GM12872 (cell line): ENCODE data around the gene LDAH.
A peak's percentile ranks its signal among the peaks of the same experiment; 100 is the strongest.

Source experiments
- CTCF ChIP-seq: IDR thresholded peaks from 3 replicates; pipeline ENCODE4 v1.5.1; 2011; ENCODE audit warnings: low read depth, mild to moderate bottlenecking, low read length, moderate library complexity; ENCODE audit not compliant: insufficient read depth

The LDAH gene

DNA sequence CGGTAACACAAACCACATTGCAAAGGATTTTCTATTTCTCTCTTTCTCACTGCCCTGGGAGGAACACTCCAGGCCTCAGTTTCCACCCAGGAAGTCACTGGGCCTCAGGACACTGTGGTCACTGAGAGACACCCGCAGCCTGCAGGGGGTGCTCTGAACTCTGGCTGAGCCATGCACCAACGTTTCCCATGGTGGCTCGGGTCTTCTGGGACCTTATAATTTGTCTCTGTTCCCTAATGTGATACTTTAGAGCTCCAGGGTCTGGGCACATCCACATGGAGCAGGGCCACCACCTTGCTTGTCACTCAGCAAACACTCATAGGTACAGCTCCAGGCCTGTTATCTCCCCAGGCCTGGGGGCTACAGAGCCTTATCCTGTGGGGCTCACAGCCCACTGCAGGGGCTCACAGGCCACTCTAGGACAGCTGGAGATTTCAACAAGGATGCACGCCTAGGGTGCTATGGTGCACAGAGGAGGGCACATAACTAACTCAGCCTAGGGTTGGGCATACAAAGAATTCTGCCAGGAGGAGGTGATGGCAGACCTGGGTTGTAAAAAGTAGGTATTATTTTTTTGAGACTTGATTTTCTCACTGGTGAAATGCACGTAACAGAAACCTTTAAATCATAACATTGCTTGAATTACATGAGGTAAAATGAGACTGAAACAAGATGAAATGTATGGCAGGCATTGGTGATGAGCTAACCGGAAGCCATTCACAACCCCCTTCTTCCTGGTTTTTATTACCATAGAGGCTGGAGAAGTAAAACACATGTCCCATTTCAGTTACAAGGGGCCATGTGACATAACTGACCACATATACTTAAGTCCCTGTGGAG is 169.0 kb downstream of the LDAH start:
- no peak for TF ChIP-seq CTCF

DNA sequence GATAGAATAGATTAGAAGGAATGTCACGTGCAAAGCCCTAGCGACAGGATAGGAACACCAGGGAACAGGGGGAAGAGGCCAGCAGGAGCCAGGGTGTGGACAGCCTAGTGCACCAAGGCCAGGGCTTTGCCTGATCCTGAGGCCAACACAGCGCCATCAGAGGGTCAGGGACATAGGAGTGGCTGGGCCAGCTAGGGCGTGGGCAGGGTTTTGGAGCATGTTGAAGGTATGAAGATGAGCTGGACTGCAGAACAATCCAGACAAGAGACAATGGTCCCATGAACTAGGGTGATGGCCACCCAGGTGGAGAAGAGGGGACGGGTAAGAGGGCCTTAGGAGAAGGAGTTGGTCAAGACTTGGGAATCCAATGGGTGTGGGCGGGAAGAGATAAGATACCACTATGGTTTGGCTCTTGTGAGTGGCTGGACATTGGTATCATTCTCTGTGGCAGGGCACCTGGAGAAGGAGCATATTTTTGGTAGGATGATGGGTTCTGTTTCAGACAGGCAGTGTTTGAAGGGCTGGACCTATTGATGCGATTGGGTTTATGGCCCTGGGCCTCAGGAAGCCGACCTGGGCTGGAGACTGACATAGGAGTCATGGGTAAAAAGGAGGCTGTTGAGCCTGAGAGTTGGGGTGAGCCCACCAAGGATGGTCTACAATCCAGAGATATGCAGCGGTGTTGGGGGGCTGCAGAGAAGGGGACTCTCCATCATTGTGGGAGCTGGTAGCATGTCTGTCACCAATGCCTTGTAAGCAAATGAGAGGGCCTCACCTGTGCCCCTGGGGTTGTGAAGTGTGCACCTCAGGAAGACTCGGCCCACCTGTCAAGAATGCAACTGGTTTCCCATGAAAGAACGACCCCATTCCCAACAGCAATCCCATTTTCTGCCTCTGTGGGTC is 170.0 kb downstream of the LDAH start:
- TF ChIP-seq CTCF, result no peak

DNA sequence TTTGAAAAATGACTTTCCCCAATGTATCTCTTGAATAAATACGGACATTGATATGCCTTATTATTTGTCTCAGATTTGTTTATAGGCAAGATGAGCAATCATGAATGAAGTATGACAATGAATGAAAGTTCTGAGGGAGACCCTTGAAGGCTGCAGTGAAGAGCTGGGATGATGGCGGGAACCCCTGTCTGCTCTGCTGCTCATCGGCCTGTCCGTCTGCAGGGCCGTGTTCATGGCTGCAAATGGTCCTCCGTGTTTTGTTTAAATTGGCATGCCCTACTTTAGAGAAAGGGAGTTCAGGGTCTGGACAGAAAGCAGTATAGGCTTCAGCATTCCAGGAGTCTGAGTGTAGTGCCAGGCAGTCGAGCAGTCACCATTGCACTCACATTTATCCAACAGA is 170.8 kb downstream of the LDAH start:
- no peak for TF ChIP-seq CTCF

DNA sequence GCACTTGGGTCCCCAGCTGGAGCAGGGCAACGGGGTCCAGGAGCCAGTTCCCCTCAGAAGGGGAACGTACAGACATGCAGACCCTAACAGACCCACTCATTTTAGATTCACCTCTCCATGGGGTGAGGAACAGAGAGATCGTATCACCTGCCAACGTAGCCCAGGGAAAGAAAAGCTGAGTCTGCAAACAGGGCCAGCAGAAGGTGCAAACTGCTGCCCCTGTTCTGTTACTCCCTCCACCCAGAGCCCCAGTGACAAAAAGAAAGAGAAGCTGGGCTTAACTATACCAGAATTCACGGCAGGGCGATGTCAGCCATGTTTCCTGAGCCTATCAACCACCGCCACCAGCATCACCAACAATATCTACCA is 171.2 kb downstream of the LDAH start:
- TF ChIP-seq CTCF, result no peak

DNA sequence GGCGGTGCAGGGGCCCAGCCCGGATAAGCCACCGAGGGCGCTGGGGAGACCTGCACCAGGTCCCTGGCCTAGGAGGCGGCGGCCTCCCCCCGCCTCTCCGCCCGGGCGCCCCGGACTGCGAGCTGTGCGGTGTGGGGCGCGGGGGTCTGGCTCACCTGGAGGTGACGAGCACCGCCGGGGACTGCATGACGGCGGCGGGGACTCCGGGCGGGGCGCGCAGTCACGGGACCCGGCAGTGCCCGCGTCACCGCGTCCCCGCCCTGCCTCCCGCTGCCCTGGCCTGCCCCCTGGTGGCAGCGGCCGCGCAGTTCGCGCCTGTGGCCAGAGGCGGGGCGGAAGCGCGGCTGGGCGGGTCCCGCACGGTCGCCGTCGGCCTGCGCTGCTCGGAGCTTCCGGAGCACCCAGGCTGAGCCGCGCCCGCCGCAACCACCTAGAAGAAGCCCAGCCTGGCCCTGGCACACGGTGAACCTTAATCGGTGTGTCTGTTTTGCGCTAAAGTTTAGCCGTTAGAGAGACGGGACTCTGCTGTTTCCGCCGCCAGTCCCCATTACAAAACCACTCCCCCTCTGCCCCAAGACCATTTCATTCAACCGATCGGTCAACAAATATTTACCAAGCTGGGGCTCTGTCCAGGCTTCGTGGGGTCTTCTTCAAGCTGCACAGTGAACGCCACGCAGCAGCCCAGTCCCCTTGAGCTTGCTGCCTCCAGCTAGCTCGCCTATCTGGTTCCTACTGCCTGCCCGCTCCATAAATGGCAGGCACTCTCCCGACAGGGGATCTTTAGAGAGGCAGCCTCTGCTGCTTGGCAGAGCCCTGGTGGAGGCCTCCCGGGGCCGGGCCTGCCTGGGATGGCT is 171.8 kb downstream of the LDAH start, which contains the start of gene HS1BP3:
Gene HS1BP3 (minus strand): TSS at position 222 of the 854 bp plus-strand sequence. CDS start 35 bp downstream, at position 187.
- peak; percentile 75; the same call in 2 of the 3 replicates for TF ChIP-seq CTCF

GRCh38 chr2:20650393-20650876 is 172.5 kb downstream of the LDAH start:
- TF ChIP-seq CTCF, result no peak
